AG10803 (cell line): ENCODE results near the gene UBE2K.

Source experiments
- DNase-seq: peaks from one replicate; pipeline ENCODE4 v3.0.0; 2010; ENCODE audit warnings: low read depth
- H3K4me3 ChIP-seq: 2 replicates; pipeline ENCODE4 v1.5.1; 2011; ENCODE audit warnings: mild to moderate bottlenecking, low read length, control low read depth
- TF ChIP-seq, protein P1 (sequence below): conservative IDR thresholded peaks from 2 replicates; pipeline ENCODE4 v1.5.1; 2011; ENCODE audit warnings: mild to moderate bottlenecking, low read length, control low read depth, inconsistent platforms

Gene UBE2K

DNA sequence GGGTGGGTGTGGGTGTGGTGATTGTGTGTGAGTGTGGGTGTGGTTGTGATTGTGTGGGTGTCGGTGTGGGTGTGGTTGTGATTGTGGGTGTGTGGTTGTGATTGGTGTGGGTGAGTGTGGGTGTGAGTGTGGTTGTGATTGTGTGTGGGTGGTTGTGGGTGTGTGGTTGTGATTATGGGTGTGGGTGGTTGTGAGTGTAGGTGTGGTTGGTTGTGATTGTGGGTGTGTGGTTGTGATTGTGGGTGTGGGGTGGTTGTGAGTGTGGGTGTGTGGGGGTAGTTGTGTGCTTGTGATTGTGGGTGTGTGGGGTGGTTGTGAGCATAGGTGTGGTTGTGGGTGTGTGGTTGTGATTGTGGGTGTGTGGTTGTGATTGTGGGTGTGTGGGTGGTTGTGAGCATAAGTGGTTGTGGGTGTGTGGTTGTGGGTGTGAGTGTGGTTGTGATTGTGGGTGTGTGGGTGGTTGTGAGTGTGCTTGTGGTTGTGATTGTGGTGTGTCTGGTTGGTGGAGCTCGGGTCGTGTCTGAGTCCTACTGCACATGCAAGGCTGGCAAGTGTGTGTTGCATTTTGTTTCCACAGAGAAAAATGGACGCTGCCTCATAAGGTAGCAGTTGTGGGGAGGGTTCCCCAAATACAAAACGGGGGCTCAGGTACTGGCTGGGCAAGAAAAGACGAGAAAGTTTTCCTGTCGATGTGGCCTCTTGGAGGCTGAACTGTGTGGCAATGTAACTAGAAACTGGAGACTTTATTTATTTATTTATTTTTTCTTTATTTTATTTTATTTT lies 116.7 kb downstream of the UBE2K start:
- no peak overlapping the region for H3K4me3 ChIP-seq
- TF ChIP-seq, protein P1, sequence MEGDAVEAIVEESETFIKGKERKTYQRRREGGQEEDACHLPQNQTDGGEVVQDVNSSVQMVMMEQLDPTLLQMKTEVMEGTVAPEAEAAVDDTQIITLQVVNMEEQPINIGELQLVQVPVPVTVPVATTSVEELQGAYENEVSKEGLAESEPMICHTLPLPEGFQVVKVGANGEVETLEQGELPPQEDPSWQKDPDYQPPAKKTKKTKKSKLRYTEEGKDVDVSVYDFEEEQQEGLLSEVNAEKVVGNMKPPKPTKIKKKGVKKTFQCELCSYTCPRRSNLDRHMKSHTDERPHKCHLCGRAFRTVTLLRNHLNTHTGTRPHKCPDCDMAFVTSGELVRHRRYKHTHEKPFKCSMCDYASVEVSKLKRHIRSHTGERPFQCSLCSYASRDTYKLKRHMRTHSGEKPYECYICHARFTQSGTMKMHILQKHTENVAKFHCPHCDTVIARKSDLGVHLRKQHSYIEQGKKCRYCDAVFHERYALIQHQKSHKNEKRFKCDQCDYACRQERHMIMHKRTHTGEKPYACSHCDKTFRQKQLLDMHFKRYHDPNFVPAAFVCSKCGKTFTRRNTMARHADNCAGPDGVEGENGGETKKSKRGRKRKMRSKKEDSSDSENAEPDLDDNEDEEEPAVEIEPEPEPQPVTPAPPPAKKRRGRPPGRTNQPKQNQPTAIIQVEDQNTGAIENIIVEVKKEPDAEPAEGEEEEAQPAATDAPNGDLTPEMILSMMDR = no peak
- peak; percentile 25 for DNase-seq

DNA sequence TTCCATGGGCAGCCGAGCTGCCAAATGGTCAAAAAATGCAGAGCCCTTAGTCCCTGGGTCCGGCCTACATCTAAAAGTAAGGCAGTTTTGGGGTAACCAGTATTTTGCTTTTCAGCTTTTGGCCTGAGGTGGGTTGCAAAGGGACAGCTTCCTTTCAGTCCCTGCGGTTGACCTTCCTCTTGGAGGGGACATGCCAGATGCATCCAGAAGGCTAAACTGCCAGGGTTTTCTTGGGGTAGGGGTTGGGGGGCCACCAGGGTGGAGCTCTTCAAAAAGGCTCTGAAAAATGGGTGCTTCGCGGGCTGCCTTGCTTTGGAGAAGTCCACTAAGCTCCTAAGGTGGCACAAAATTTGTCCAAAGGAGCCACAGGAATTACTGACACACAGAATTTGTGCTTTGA lies 120.7 kb downstream of the UBE2K start:
- TF ChIP-seq, protein P1 = no peak
- no peak overlapping the region for H3K4me3 ChIP-seq
- DNase-seq = no peak

DNA sequence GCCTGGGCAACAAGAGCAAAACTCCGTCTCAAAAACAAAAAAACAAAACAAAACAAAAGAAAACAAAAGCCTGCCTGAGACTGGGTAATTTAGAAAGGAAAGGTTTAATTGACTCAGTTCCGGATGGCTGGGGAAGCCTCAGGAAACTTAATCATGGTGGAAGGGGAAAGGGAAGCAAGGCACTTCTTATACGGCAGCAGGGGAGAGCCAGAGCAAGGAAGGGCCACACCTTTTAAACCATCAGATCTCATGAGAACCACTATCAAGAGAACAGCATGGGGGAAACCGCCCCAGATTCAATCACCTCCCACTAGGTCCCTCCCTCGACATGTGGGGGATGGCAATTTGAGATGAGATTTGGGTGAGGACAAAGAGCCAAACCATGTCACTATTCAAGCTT lies 122.2 kb downstream of the UBE2K start:
- TF ChIP-seq, protein P1 = no peak
- no peak for DNase-seq
- H3K4me3 ChIP-seq = no peak overlapping the region

DNA sequence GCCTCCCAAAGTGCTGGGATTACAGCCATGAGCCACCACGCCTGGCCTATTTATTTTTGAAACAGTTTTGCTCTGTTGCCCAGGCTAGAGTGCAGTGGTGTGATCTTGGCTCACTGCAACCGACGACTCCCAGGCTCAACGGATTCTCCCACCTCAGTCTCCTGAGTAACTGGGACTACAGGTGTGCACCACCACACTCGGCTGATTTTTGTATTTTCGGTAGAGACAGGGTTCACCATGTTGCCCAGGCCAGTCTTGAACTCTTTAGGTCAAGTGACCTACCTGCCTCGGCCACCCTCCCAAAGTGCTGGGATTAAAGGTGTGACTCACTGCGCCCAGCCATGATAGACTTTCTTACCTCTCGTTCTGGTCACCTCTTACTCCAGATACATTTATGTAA lies 124.0 kb downstream of the UBE2K start:
- TF ChIP-seq, protein P1 = no peak
- H3K4me3 ChIP-seq = no peak overlapping the region
- no peak for DNase-seq

DNA sequence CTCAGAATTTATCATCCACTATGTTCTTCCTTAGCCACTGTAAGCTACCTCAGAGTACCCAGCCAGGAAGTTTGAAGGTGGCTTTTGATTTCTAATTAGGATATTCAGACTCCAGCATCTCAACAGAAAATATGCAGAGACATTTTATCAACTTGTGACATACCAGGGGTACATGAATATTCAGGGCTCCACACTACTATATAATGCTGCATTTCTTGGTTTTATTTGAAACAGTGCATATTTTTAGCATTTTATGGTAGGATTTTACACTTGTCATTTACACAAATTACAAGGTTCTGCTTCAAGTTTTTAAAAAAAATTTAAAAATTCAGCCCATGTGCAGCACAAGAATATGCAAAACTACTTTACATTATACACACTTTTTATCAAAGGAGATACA lies 124.7 kb downstream of the UBE2K start:
- TF ChIP-seq, protein P1 = no peak
- DNase-seq = no peak
- H3K4me3 ChIP-seq = no peak overlapping the region

DNA sequence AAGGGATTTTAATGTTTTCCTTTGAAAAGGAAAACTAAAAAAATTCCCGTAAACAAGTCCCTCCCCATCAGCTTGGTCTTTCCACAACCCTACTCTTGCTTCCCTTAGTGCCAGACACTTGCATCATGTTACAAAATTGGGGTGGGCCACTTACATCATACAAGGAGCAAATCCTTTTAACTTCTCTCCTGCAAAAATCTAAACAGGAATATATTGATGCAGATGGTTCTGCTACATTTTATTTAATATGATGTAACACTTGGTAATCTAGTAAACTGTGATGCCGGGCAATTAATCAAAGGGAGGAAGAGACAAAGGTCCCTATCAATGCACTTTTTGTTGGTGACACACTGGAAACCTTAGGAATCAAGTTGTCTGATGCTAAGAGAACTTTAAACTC lies 125.3 kb downstream of the UBE2K start:
- TF ChIP-seq, protein P1 = no peak
- H3K4me3 ChIP-seq = no peak overlapping the region
- DNase-seq = peak; percentile 81

DNA sequence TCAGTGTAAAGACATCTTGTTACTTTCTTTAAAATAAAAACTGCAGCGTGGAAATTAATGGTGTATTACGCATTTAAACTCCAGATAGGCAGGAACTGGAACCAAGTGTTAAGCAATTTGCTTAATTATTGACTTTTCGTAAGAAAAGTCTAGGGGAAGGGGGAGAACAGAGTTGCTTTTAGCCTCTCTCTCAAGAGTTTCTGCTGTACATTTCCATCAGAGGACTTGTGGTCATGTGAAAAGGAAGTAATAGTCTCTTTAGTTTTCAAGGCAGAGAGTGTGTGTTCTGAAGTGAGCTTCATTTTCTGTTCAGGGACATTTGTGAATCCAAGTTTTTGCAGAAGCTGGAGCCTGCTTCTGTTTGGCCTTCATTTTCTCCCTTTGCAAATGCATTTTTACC lies 127.2 kb downstream of the UBE2K start:
- no peak overlapping the region for H3K4me3 ChIP-seq
- no peak for DNase-seq
- TF ChIP-seq, protein P1 = no peak
